IMR-90 (cell line): ENCODE results near the gene P2RX5. TPM values are rescaled to one million over a fixed set of nuclear protein-coding genes. Genes with fewer than 3 reads are reported as not detected.

ENCODE experiments used
- ATAC-seq: fragments of 200-7000 bp; cut with Tn5 transposase; 2 replicates; pipeline ENCODE4 v1.9.1; 2020; ENCODE audit warnings: low read depth, mild to moderate bottlenecking, moderate library complexity
- BruUV-seq: library from RNA; stranded (reverse); fragments of 400-500 nt; replicated peaks from 2 replicates; lab custom pipeline; 2021; lab: Mats Ljungman, UMichigan
- CTCF ChIA-PET: fragments of 300-600 bp; formaldehyde crosslinking; extraction: SDS; loops from one replicate; lab custom pipeline; 2021; ENCODE audit warnings: antibody characterized with exemption; lab: Yijun Ruan, JAX
- POLR2A ChIA-PET: fragments of 300-600 bp; sonication (Branson Sonifier 250); formaldehyde crosslinking; loops from one replicate; lab custom pipeline; 2022; ENCODE audit warnings: antibody characterized with exemption; ENCODE audit not compliant: unreplicated experiment; lab: Charles Lee
- DNase-seq: peaks from one replicate; pipeline ENCODE4 v3.0.0; 2013
- H2AFZ ChIP-seq: replicated peaks from 2 replicates; pipeline ENCODE3; 2013; ENCODE audit warnings: low read length, mild to moderate bottlenecking; ENCODE audit not compliant: poor library complexity
- H2AK5ac ChIP-seq: 2 replicates; pipeline ENCODE4 v1.6.1; 2013; ENCODE audit warnings: low read depth, low read length, inconsistent platforms
- H2AK9ac ChIP-seq: replicated peaks from 2 replicates; pipeline ENCODE3; 2013; ENCODE audit warnings: mild to moderate bottlenecking, low read depth, low read length, moderate library complexity; ENCODE audit not compliant: poor library complexity
- H2BK120ac ChIP-seq: 2 replicates; pipeline ENCODE4 v1.6.1; 2013; ENCODE audit warnings: low read depth, low read length, inconsistent platforms
- H2BK15ac ChIP-seq: 3 replicates; pipeline ENCODE4 v1.6.1; 2013; ENCODE audit warnings: low read depth, low read length, inconsistent platforms
- H2BK20ac ChIP-seq: 2 replicates; pipeline ENCODE4 v1.6.1; 2013; ENCODE audit warnings: low read depth, mild to moderate bottlenecking, inconsistent platforms, low read length, moderate library complexity
- H2BK5ac ChIP-seq: 2 replicates; pipeline ENCODE4 v1.6.1; 2013; ENCODE audit warnings: mild to moderate bottlenecking, low read depth, low read length, inconsistent platforms; ENCODE audit not compliant: poor library complexity, severe bottlenecking
- H3K14ac ChIP-seq: replicated peaks from 2 replicates; pipeline ENCODE4 v1.6.1; 2013; ENCODE audit warnings: low read depth, low read length, inconsistent platforms
- H3K18ac ChIP-seq: 2 replicates; pipeline ENCODE4 v1.6.1; 2013; ENCODE audit warnings: low read depth, low read length, control low read depth
- H3K23ac ChIP-seq: 2 replicates; pipeline ENCODE4 v1.6.1; 2013; ENCODE audit warnings: low read depth, low read length, inconsistent platforms
- H3K27ac ChIP-seq: 2 replicates; pipeline ENCODE4 v1.5.1; 2013; ENCODE audit warnings: mild to moderate bottlenecking, control low read depth, low read length; ENCODE audit not compliant: insufficient read depth
- H3K27me3 ChIP-seq: 2 replicates; pipeline ENCODE4 v1.6.1; 2013; ENCODE audit warnings: low read length; ENCODE audit not compliant: control insufficient read depth, insufficient read depth
- H3K36me3 ChIP-seq: 2 replicates; pipeline ENCODE4 v1.6.1; 2013; ENCODE audit warnings: low read length, mixed read lengths; ENCODE audit not compliant: control insufficient read depth, insufficient read depth
- H3K4ac ChIP-seq: 2 replicates; pipeline ENCODE4 v1.6.1; 2013; ENCODE audit warnings: low read depth, low read length, inconsistent platforms
- H3K4me1 ChIP-seq: 2 replicates; pipeline ENCODE4 v1.6.1; 2013; ENCODE audit warnings: low read length, mixed read lengths; ENCODE audit not compliant: control insufficient read depth, insufficient read depth
- H3K4me2 ChIP-seq: 2 replicates; pipeline ENCODE4 v1.6.1; 2013; ENCODE audit warnings: low read depth, mild to moderate bottlenecking, control low read depth, low read length, moderate library complexity
- H3K4me3 ChIP-seq: 2 replicates; pipeline ENCODE4 v1.5.1; 2013; ENCODE audit warnings: low read depth, mild to moderate bottlenecking, control low read depth, low read length, moderate library complexity; ENCODE audit not compliant: insufficient read depth
- H3K56ac ChIP-seq: 2 replicates; pipeline ENCODE4 v1.6.1; 2013; ENCODE audit warnings: low read length, inconsistent platforms; ENCODE audit not compliant: insufficient read depth; ENCODE audit errors: extremely low read depth
- H3K79me1 ChIP-seq, 2 experiments: 2 replicates each; pipeline ENCODE4 v1.6.1; 2013; ENCODE audit warnings: low read length in 2 of 2, inconsistent platforms in 1 of 2, low read depth in 1 of 2
- H3K9ac ChIP-seq: 2 replicates; pipeline ENCODE4 v1.6.1; 2013; ENCODE audit warnings: low read depth, low read length, control low read depth
- H3K9me1 ChIP-seq: 2 replicates; pipeline ENCODE4 v1.6.1; 2013; ENCODE audit warnings: low read length, inconsistent platforms; ENCODE audit not compliant: insufficient read depth
- H3K9me3 ChIP-seq: 2 replicates; pipeline ENCODE4 v1.6.1; 2013; ENCODE audit warnings: low read length; ENCODE audit not compliant: control insufficient read depth, insufficient read depth
- H4K20me1 ChIP-seq: 2 replicates; pipeline ENCODE4 v1.6.1; 2013; ENCODE audit warnings: low read length, inconsistent platforms; ENCODE audit not compliant: insufficient read depth
- H4K5ac ChIP-seq: 2 replicates; pipeline ENCODE4 v1.6.1; 2013; ENCODE audit warnings: mild to moderate bottlenecking, low read depth, low read length, control low read depth
- H4K8ac ChIP-seq, 2 experiments: 2 replicates each; pipeline ENCODE4 v1.6.1; 2013; ENCODE audit warnings: low read depth in 2 of 2, low read length in 2 of 2, control low read depth in 1 of 2, inconsistent platforms in 1 of 2
- H4K91ac ChIP-seq: 2 replicates; pipeline ENCODE4 v1.6.1; 2013; ENCODE audit warnings: low read depth, low read length, inconsistent platforms; ENCODE audit not compliant: insufficient read depth
- BHLHE40 ChIP-seq: fragments of 150-350 bp; IDR thresholded peaks from 2 replicates; pipeline ENCODE4 v1.6.1; 2016; ENCODE audit warnings: mild to moderate bottlenecking, low read depth, low read length
- ELK1 ChIP-seq: fragments of 150-350 bp; IDR thresholded peaks from 2 replicates; pipeline ENCODE4 v1.6.1; 2016; ENCODE audit warnings: low read depth, mild to moderate bottlenecking, low read length, moderate library complexity, borderline replicate concordance
- FOS ChIP-seq: fragments of 150-350 bp; IDR thresholded peaks from 2 replicates; pipeline ENCODE4 v1.6.1; 2016; ENCODE audit warnings: low read depth, low read length
- MXI1 ChIP-seq: IDR thresholded peaks from 2 replicates; pipeline ENCODE4 v1.6.1; 2012; ENCODE audit warnings: low read depth, mild to moderate bottlenecking, low read length, moderate library complexity, borderline replicate concordance
- NFE2L2 ChIP-seq: fragments of 150-350 bp; IDR thresholded peaks from 2 replicates; pipeline ENCODE4 v1.6.1; 2016; ENCODE audit warnings: low read depth, mild to moderate bottlenecking, low read length
- POLR2A ChIP-seq: IDR thresholded peaks from 2 replicates; pipeline ENCODE4 v1.6.1; 2012; ENCODE audit warnings: mild to moderate bottlenecking, low read depth, low read length
- WGBS, 2 experiments: methylation state at CpG; one replicate each; pipeline versions ENCODE4 v1.1.5 to v1.1.7; 2013; ENCODE audit warnings: missing lambda C conversion rate in 2 of 2; ENCODE audit not compliant: insufficient read length in 1 of 2; ENCODE audit errors: extremely low coverage in 2 of 2; 5-methylcytosine and 5-hydroxymethylcytosine counted together
- dilution Hi-C: fragments of 300-500 bp; cut with HindIII; formaldehyde crosslinking; loops from one replicate; pipeline ENCODE4 v1.14.3; 2018; ENCODE audit warnings: low sequenced_read_pairs; ENCODE audit not compliant: unreplicated experiment
- in situ Hi-C: fragments of 300-500 bp; cut with MboI; formaldehyde crosslinking; loops from 3 replicates; pipeline ENCODE4 v1.14.3; 2019; ENCODE audit warnings: low sequenced_read_pairs, inconsistent platforms, mixed read lengths
- intact Hi-C: fragments of 100-400 bp; cut with micrococcal nuclease; formaldehyde crosslinking; loops from 2 replicates; pipeline ENCODE4 v1.10.0; 2022
- polyA plus RNA-seq, 3 experiments: library from polyadenylated mRNA; depleted of rRNA; stranded (reverse); fragments of >200 nt; gene quantifications; 2 replicates each; pipeline ENCODE4 v1.2.3, GENCODE V29; 2012; ENCODE audit warnings: low replicate concordance in 1 of 3
- total RNA-seq: library from RNA; depleted of rRNA; stranded (reverse); fragments of >200 nt; gene quantifications from 2 replicates; pipeline ENCODE4 v1.2.3, GENCODE V29; 2012

P2RX5 gene
- total and polyA plus RNA-seq, 2 of the 4 experiments (the other 2 are of a cell fraction): 1.8 to 3.7 TPM

- H2BK20ac ChIP-seq: no peak overlapping the region
- peak overlapping the region; percentile 69 for H3K23ac ChIP-seq
- no peak for TF ChIP-seq ELK1
- no peak for TF ChIP-seq POLR2A
- no peak for TF ChIP-seq BHLHE40
- no peak for TF ChIP-seq NFE2L2
- no peak for TF ChIP-seq FOS
- TF ChIP-seq MXI1: no peak
- no peak overlapping the region for H2AFZ ChIP-seq
- H3K14ac ChIP-seq: no peak overlapping the region
- H4K5ac ChIP-seq: peak overlapping the region; percentile 46; the same call in 1 of the 2 replicates
- 80% methylated on average over 1 of the region's 6 CpGs; no CpG with 5 or more reads in 1 of the 2 experiments for WGBS, 2 experiments
- in situ Hi-C loops (no loop called here), intact Hi-C loops (loop anchor here (5.0 kb wide), 1 partner anchor 56 kb away; the partner anchor contains the start of gene HASPIN), dilution Hi-C loops (no loop called here)
- H2BK5ac ChIP-seq: peak overlapping the region; percentile 37
- no peaks in the 10 kb centered on the region for H3K9me3 ChIP-seq
- BruUV-seq: no TSS peak
- ChIA-PET POLR2A (no interaction called here), CTCF (no interaction called here)
- DNase-seq: no peak
- peaks cover 10% of the 10 kb centered on the region for H3K4me1 ChIP-seq
- H2AK5ac ChIP-seq: peak overlapping the region; percentile 23; the same call in 1 of the 2 replicates
- H3K9me1 ChIP-seq: peaks cover 17% of the 10 kb centered on the region
- no peak overlapping the region for H3K18ac ChIP-seq
- H2BK15ac ChIP-seq: no peak overlapping the region
- no peak overlapping the region for H3K56ac ChIP-seq
- no peak overlapping the region for H2BK120ac ChIP-seq
- H3K4ac ChIP-seq: peak overlapping the region; percentile 29; the same call in 1 of the 2 replicates
- H2AK9ac ChIP-seq: peak overlapping the region; percentile 18
- peaks cover 36% of the 10 kb centered on the region for H3K36me3 ChIP-seq
- peak overlapping the region in 1 of 2 experiments; percentile 5; a peak in 1 of 4 replicates for H4K8ac ChIP-seq
- peak overlapping the region; percentile 41; the same call in 1 of the 2 replicates for H3K27ac ChIP-seq
- H4K91ac ChIP-seq: no peak overlapping the region
- peaks cover 6 to 61% of the 10 kb centered on the region in 2 experiments; a peak in 3 of 4 replicates for H3K79me1 ChIP-seq
- H3K4me3 ChIP-seq: no peak overlapping the region
- H3K9ac ChIP-seq: no peak overlapping the region
- no peaks in the 10 kb centered on the region for H3K27me3 ChIP-seq
- H3K4me2 ChIP-seq: peak overlapping the region; percentile 31
- ATAC-seq: no peak
- peaks cover 50% of the 10 kb centered on the region for H4K20me1 ChIP-seq
Measured at GRCh38 chr17:3666516-3666915, 29.4 kb downstream of the P2RX5 start.
